H1 (cell line): ENCODE measurements around the gene AIF1. TPM values are rescaled to one million over a fixed set of nuclear protein-coding genes. Genes with fewer than 3 reads are reported as not detected.

Source experiments
- BCL11A ChIP-seq, 2 experiments: IDR thresholded peaks; one replicate each; pipeline ENCODE4 v1.6.1; 2011; ENCODE audit warnings: low read depth in 2 of 2, low read length in 2 of 2, mild to moderate bottlenecking in 2 of 2
- polyA plus RNA-seq, 7 experiments: library from polyadenylated mRNA; depleted of rRNA in 3 of 7; stranded (reverse) in 5 of 7; unstranded in 2 of 7; fragments of >200 nt in 5 of 7; fragments of 200-250 nt in 2 of 7; gene quantifications; 1 replicate in 5 of 7; 2 replicates in 1 of 7; 4 replicates in 1 of 7; pipeline versions ENCODE4 v1.2.1 to v1.2.3, GENCODE V29; 2011 to 2013; ENCODE audit warnings: missing spikeins in 2 of 7, mixed read lengths in 2 of 7
- total RNA-seq: library from RNA; stranded (reverse); fragmentation: NEBNext Ultra II Directional; extraction: Animal tissue kit (Norgen Biotek cat#: 25700); gene quantifications from 2 replicates; pipeline ENCODE4 v1.2.1, GENCODE V29; 2021

AIF1 gene
- total and polyA plus RNA-seq, 2 of the 8 experiments (the other 6 are each of a cell fraction or from before 2014, with no cell fraction given): 6.3 to 9.8 TPM

DNA sequence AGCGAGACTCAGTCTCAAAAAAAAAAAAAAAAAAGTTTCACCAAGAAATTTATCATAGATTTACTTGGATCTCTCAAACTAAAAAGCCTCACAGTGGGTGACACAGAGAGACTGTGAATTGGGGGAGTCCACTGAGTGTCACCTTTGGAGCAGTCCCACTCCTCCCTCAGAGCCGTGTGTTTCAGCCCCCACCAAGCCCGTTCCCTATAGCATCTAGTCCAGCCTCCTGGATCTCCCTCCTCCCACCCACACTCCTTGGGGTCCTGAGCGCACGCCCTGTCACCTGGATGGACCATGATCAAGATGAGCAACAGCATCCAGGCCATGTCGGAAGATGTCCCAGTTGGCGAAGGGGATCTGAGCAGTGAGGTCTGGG, 22.6 kb upstream of the AIF1 start (continued):
- no peak for TF ChIP-seq BCL11A (IDR thresholded peaks at IDR 0.05; ENCODE audit: low read depth in 2 of 2, low read length in 2 of 2)
